Stimulated activated CD4-positive, alpha-beta T cell treated with anti-CD3 and anti-CD28 coated beads, Interleukin-1b, Interleukin-23, amount 100 ng/mL, for 48 hours (primary cell): Measurements from ENCODE around the gene QSOX2.

Experiments used
- DNase-seq: peaks from one replicate; pipeline ENCODE4 v3.0.0-alpha.2; 2020

Gene QSOX2

GRCh38 chr9:136235709-136236455, 9.7 kb downstream of the QSOX2 start:
- DNase-seq, result no peak

GRCh38 chr9:136235171-136235570, 10.4 kb downstream of the QSOX2 start:
- no peak for DNase-seq

- no peak for DNase-seq
Observed at GRCh38 chr9:136234597-136234996, 11.0 kb downstream of the QSOX2 start.

- no peak for DNase-seq
Observed at GRCh38 chr9:136233868-136234267, 11.7 kb downstream of the QSOX2 start.

- no peak for DNase-seq
Observed at GRCh38 chr9:136233411-136233810, 12.2 kb downstream of the QSOX2 start.

- no peak for DNase-seq
Observed at GRCh38 chr9:136232969-136233368, 12.6 kb downstream of the QSOX2 start.

GRCh38 chr9:136231478-136232297, 13.9 kb downstream of the QSOX2 start:
- DNase-seq, result peak; percentile 37

- no peak for DNase-seq
Observed at GRCh38 chr9:136230773-136231172, 14.8 kb downstream of the QSOX2 start.

- no peak for DNase-seq
Observed at GRCh38 chr9:136230365-136230764, 15.2 kb downstream of the QSOX2 start.

GRCh38 chr9:136229096-136230065, 16.2 kb downstream of the QSOX2 start:
- DNase-seq, result no peak

- peak; percentile 54 for DNase-seq
Observed at GRCh38 chr9:136228107-136228875, 17.3 kb downstream of the QSOX2 start.

- DNase-seq, result no peak
Observed at GRCh38 chr9:136226680-136227407, 18.8 kb downstream of the QSOX2 start.

GRCh38 chr9:136225748-136226679, 19.6 kb downstream of the QSOX2 start:
- DNase-seq, result peak; percentile 71

GRCh38 chr9:136225366-136225747, 20.3 kb downstream of the QSOX2 start:
- no peak for DNase-seq

- no peak for DNase-seq
Observed at GRCh38 chr9:136223871-136224640, 21.6 kb downstream of the QSOX2 start.

- DNase-seq, result no peak
Observed at GRCh38 chr9:136222906-136223285, 22.7 kb downstream of the QSOX2 start.

GRCh38 chr9:136222166-136222905, 23.3 kb downstream of the QSOX2 start:
- no peak for DNase-seq

GRCh38 chr9:136220017-136220729, 25.4 kb downstream of the QSOX2 start:
- DNase-seq, result no peak
